CD8-positive, alpha-beta memory T cell (primary cell): Measurements from ENCODE around the gene LPCAT2. TPM values are rescaled to one million over a fixed set of nuclear protein-coding genes. Genes with fewer than 3 reads are reported as not detected.
A peak's percentile ranks its signal among the peaks of the same experiment; 100 is the strongest.
"Not testable (repeated sequence)": the region's sequence is repeated elsewhere in the genome, so short reads cannot be mapped to it uniquely, and the experiment has no call there.

Experiments
- CTCF ChIA-PET: fragments of 350-600 bp; sonication (Branson Sonifier 250); formaldehyde crosslinking; loops from one replicate; lab custom pipeline; 2021; ENCODE audit warnings: antibody characterized with exemption; lab: Charles Lee
- POLR2A ChIA-PET: fragments of 350-600 bp; sonication (Branson Sonifier 250); formaldehyde crosslinking; loops from one replicate; lab custom pipeline; 2021; ENCODE audit warnings: antibody characterized with exemption; lab: Charles Lee
- DNase-seq, 5 donors: peaks; one replicate each; pipeline versions ENCODE4 v3.0.0 to v3.0.0-alpha.2; 2020 to 2022; ENCODE audit warnings: mixed read lengths in 1 of 5
- H3K27ac ChIP-seq: one replicate; pipeline ENCODE4 v1.7.0; 2013; ENCODE audit warnings: low read depth, mild to moderate bottlenecking, low read length, moderate library complexity
- H3K27me3 ChIP-seq: 2 replicates; pipeline ENCODE4 v1.7.0; 2013; ENCODE audit warnings: low read length, mild to moderate bottlenecking; ENCODE audit not compliant: insufficient read depth, poor library complexity, severe bottlenecking
- H3K36me3 ChIP-seq: 2 replicates; pipeline ENCODE4 v1.7.0; 2013; ENCODE audit warnings: mild to moderate bottlenecking, low read length, moderate library complexity; ENCODE audit not compliant: insufficient read depth
- H3K4me1 ChIP-seq: 2 replicates; pipeline ENCODE4 v1.7.0; 2013; ENCODE audit warnings: mild to moderate bottlenecking, low read length, moderate library complexity; ENCODE audit not compliant: insufficient read depth
- H3K4me3 ChIP-seq: 2 replicates; pipeline ENCODE4 v1.7.0; 2013; ENCODE audit warnings: mild to moderate bottlenecking, low read length
- H3K9me3 ChIP-seq: 2 replicates; pipeline ENCODE4 v1.7.0; 2013; ENCODE audit warnings: mild to moderate bottlenecking, low read length
- H3K27ac Mint-ChIP-seq, 8 donors: one replicate each; pipeline ENCODE4 v1.8.0; 2020 to 2021; ENCODE audit warnings: mixed read lengths in 8 of 8, mild to moderate bottlenecking in 6 of 8, inconsistent platforms in 3 of 8, moderate library complexity in 3 of 8
- H3K27me3 Mint-ChIP-seq, 2 donors: one replicate each; pipeline ENCODE4 v1.8.0; 2020 to 2021; ENCODE audit warnings: mixed read lengths in 2 of 2, mild to moderate bottlenecking in 1 of 2, moderate library complexity in 1 of 2
- H3K36me3 Mint-ChIP-seq, 3 donors: one replicate each; pipeline ENCODE4 v1.8.0; 2020 to 2021; ENCODE audit warnings: mixed read lengths in 3 of 3, inconsistent platforms in 1 of 3, mild to moderate bottlenecking in 1 of 3
- H3K4me1 Mint-ChIP-seq, 3 donors: one replicate each; pipeline ENCODE4 v1.8.0; 2020 to 2021; ENCODE audit warnings: mixed read lengths in 3 of 3, inconsistent platforms in 1 of 3, mild to moderate bottlenecking in 1 of 3
- H3K4me3 Mint-ChIP-seq, 7 donors: one replicate each; pipeline ENCODE4 v1.8.0; 2020 to 2021; ENCODE audit warnings: mixed read lengths in 7 of 7, mild to moderate bottlenecking in 6 of 7, moderate library complexity in 4 of 7, inconsistent platforms in 2 of 7
- H3K9me3 Mint-ChIP-seq, 5 donors: one replicate each; pipeline ENCODE4 v1.8.0; 2020 to 2022; ENCODE audit warnings: mixed read lengths in 5 of 5, mild to moderate bottlenecking in 3 of 5, moderate library complexity in 2 of 5, inconsistent platforms in 1 of 5
- polyA plus RNA-seq: library from polyadenylated mRNA; unstranded; fragments of 300-500 nt; fragmentation: Illumina TruSeq; gene quantifications from one replicate; pipeline ENCODE4 v1.2.3, GENCODE V29; 2021
- total RNA-seq, 2 experiments: library from RNA; stranded (reverse); gene quantifications; one replicate each; pipeline ENCODE4 v1.2.3, GENCODE V29; 2021

LPCAT2 gene
- total and polyA plus RNA-seq, 3 experiments from 2014 or later, result 0.29 to 1.2 (median 0.33) TPM

- H3K9me3 Mint-ChIP-seq, result peaks cover 0 to 10% (median 0%) of the 10 kb centered on the region in 5 donors
- no peak overlapping the region for H3K27ac ChIP-seq
- peaks cover 8 to 20% of the 10 kb centered on the region in 2 donors for H3K27me3 Mint-ChIP-seq
- no peaks in the 10 kb centered on the region for H3K36me3 ChIP-seq
- no peak overlapping the region for H3K4me3 Mint-ChIP-seq
- POLR2A ChIA-PET, result no interaction called here
- CTCF ChIA-PET, result no interaction called here
- no peaks in the 10 kb centered on the region for H3K4me1 ChIP-seq
- H3K27me3 ChIP-seq, result peaks cover 4% of the 10 kb centered on the region
- H3K9me3 ChIP-seq, result no peaks in the 10 kb centered on the region
- no peak for DNase-seq
- H3K4me1 Mint-ChIP-seq, result no peaks in the 10 kb centered on the region
- no peak overlapping the region for H3K27ac Mint-ChIP-seq
- no peak overlapping the region for H3K4me3 ChIP-seq
- no peaks in the 10 kb centered on the region for H3K36me3 Mint-ChIP-seq
Measured at GRCh38 chr16:55615071-55615470, 106.2 kb downstream of the LPCAT2 start.

DNA sequence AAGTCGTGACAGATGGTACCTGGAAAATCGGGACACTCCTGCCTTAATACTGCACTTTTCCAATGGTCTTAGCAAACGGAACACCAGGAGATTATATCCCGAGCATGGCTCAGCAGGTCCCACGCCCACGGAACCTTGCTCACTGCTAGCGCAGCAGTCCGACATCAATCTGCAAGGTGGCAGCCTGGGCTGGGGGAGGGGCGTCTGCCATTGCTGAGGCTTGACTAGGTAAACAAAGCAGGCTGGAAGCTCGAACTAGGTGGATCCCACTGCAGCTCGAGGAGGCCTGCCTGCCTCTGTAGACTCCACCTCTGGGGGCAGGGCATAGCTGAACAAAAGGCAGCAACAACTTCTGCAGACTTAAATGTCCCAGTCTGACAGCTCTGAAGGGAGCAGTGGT is 106.8 kb downstream of the LPCAT2 start:
- H3K4me3 ChIP-seq, H3K27me3 ChIP-seq, H3K9me3 ChIP-seq, H3K4me3 Mint-ChIP-seq, H3K4me1 Mint-ChIP-seq, H3K36me3 ChIP-seq, POLR2A ChIA-PET, H3K9me3 Mint-ChIP-seq, DNase-seq, CTCF ChIA-PET, H3K27ac ChIP-seq, H3K36me3 Mint-ChIP-seq, H3K27ac Mint-ChIP-seq, H3K4me1 ChIP-seq: not testable (repeated sequence)
- peaks cover 6 to 20% of the 10 kb centered on the region in 2 donors for H3K27me3 Mint-ChIP-seq

GRCh38 chr16:55621771-55622170 is 112.9 kb downstream of the LPCAT2 start:
- Histone ChIP-seq H3K4me3 (no peak overlapping the region), H3K36me3 (no peaks in the 10 kb centered on the region), H3K27me3 (no peaks in the 10 kb centered on the region), H3K27ac (no peak overlapping the region), H3K4me1 (no peaks in the 10 kb centered on the region), H3K9me3 (no peaks in the 10 kb centered on the region)
- ChIA-PET CTCF (no interaction called here), POLR2A (no interaction called here)
- Mint-ChIP-seq H3K27me3 (peaks cover 4 to 6% of the 10 kb centered on the region in 2 donors), H3K36me3 (no peaks in the 10 kb centered on the region), H3K27ac (no peak overlapping the region), H3K9me3 (peaks cover 0 to 2% (median 0%) of the 10 kb centered on the region in 5 donors), H3K4me1 (no peaks in the 10 kb centered on the region), H3K4me3 (no peak overlapping the region)
- DNase-seq, result no peak

DNA sequence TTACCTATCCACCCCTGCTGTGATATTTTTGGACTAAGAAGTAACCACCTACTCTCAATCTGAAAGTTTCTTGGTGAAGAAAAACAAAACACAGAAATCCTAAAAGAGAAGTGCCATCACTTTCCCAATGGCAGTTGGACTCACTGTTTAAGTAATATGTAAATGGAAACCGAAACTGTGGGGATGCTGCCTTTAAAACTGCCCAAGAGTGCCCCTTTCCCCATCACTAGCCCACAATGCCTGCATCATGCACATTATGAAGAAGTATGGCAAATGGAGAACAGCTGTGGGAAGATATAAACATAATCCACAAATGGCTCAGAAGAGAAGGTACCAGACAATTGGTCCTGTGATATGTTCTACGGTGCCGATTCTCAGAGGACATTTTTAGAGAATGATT is 113.4 kb downstream of the LPCAT2 start:
- no peaks in the 10 kb centered on the region for H3K27me3 ChIP-seq
- Mint-ChIP-seq H3K4me3 (no peak overlapping the region), H3K36me3 (no peaks in the 10 kb centered on the region), H3K27me3 (peaks cover 3 to 4% of the 10 kb centered on the region in 2 donors), H3K9me3 (peaks cover 0 to 3% (median 0%) of the 10 kb centered on the region in 5 donors), H3K27ac (no peak overlapping the region), H3K4me1 (no peaks in the 10 kb centered on the region)
- no peaks in the 10 kb centered on the region for H3K4me1 ChIP-seq
- ChIA-PET POLR2A (no interaction called here), CTCF (no interaction called here)
- H3K27ac ChIP-seq, result no peak overlapping the region
- H3K36me3 ChIP-seq, result no peaks in the 10 kb centered on the region
- H3K4me3 ChIP-seq, result no peak overlapping the region
- no peaks in the 10 kb centered on the region for H3K9me3 ChIP-seq
- DNase-seq, result no peak

DNA sequence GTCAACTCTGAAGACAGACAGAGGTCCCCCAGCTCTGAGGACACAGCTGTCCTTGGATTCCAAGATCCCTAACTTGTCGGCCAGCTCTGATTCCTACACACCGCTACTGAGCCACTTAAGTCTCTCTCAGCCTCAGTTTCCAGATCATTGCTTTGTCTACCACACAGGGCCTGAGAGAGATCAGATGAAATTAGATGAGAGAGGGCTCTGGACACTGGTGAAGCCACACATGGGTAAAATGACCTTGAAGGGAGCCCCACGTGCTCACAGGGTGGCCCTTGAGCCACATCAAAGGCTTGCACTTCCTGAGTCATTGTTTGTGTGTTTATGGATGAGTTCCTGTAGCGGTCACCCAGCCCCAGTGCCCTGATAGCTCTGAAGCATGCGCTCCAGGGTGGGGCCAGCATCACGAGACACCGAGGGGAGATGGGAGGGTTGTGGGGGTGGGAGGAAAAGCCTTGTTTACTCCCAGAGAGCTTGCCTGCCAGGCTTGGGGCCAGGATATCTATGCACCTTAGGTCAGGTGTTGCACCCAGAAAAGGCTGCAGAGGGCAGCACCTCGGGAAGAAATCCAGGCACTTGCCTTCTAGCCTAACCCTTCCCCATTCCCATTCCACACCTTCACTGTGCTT is 114.2 kb downstream of the LPCAT2 start:
- Mint-ChIP-seq H3K9me3 (peaks cover 0 to 3% (median 0%) of the 10 kb centered on the region in 5 donors), H3K27me3 (peaks cover 3 to 4% of the 10 kb centered on the region in 2 donors), H3K4me1 (no peaks in the 10 kb centered on the region), H3K36me3 (no peaks in the 10 kb centered on the region), H3K27ac (no peak overlapping the region), H3K4me3 (no peak overlapping the region)
- no peaks in the 10 kb centered on the region for H3K4me1 ChIP-seq
- ChIA-PET POLR2A (no interaction called here), CTCF (no interaction called here)
- no peak for DNase-seq
- no peak overlapping the region for H3K4me3 ChIP-seq
- no peaks in the 10 kb centered on the region for H3K27me3 ChIP-seq
- H3K9me3 ChIP-seq, result no peaks in the 10 kb centered on the region
- no peaks in the 10 kb centered on the region for H3K36me3 ChIP-seq
- H3K27ac ChIP-seq, result no peak overlapping the region

DNA sequence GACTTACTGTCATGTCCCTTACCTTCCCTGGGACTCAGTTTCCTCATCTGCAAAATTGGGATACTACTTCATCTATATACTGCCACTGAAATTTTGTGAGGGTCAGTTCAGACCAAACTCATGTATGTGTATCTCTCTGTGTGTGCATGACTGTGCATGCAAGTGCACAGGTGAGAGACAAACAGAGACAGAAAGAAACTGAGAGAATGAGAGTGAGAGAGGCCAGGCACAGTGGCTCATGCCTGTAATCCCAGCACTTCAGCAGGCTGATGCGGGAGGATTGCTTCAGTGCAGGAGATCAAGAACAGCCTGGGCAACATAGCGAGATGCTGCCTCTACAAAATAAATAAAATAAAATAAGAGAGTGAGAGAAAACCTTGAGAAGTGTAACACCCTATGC is 114.8 kb downstream of the LPCAT2 start:
- CTCF ChIA-PET, result no interaction called here
- DNase-seq, result no peak
- Histone ChIP-seq H3K4me1 (no peaks in the 10 kb centered on the region), H3K27me3 (no peaks in the 10 kb centered on the region), H3K9me3 (no peaks in the 10 kb centered on the region), H3K36me3 (no peaks in the 10 kb centered on the region), H3K27ac (no peak overlapping the region), H3K4me3 (no peak overlapping the region)
- Mint-ChIP-seq H3K36me3 (no peaks in the 10 kb centered on the region), H3K27me3 (peaks cover 3 to 4% of the 10 kb centered on the region in 2 donors), H3K4me3 (no peak overlapping the region), H3K9me3 (peaks cover 0 to 3% (median 0%) of the 10 kb centered on the region in 5 donors), H3K27ac (peak overlapping the region in 1 of 8 donors; percentile 3), H3K4me1 (no peaks in the 10 kb centered on the region)
- POLR2A ChIA-PET, result no interaction called here

DNA sequence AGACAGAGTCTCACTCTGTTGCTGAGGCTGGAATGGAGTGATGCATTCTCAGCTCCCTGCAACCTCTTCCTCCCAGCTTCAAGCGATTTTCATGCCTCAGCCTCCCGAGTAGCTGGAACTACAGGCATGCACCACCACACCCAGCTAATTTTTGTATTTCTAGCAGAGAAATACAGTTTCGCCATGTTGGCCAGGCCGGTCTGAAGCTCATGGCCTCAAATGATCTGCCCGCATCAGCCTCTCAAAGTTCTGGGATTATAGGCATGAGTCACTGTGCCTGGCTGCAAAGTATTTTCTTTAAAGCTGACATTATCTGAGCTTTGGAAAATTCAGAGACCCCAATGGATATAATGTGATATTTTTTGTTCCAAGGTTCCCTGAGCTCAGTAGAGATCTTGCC is 115.8 kb downstream of the LPCAT2 start:
- ChIA-PET CTCF (no interaction called here), POLR2A (no interaction called here)
- H3K4me1 ChIP-seq, result no peaks in the 10 kb centered on the region
- peaks cover 0 to 5% (median 0%) of the 10 kb centered on the region in 5 donors for H3K9me3 Mint-ChIP-seq
- H3K36me3 ChIP-seq, result no peaks in the 10 kb centered on the region
- H3K4me3 ChIP-seq, result no peak overlapping the region
- peaks cover 3 to 13% of the 10 kb centered on the region in 2 donors for H3K27me3 Mint-ChIP-seq
- H3K4me3 Mint-ChIP-seq, result no peak overlapping the region
- no peaks in the 10 kb centered on the region for H3K9me3 ChIP-seq
- H3K27me3 ChIP-seq, result no peaks in the 10 kb centered on the region
- no peaks in the 10 kb centered on the region for H3K4me1 Mint-ChIP-seq
- no peak overlapping the region for H3K27ac Mint-ChIP-seq
- H3K36me3 Mint-ChIP-seq, result no peaks in the 10 kb centered on the region
- no peak overlapping the region for H3K27ac ChIP-seq
- no peak for DNase-seq

DNA sequence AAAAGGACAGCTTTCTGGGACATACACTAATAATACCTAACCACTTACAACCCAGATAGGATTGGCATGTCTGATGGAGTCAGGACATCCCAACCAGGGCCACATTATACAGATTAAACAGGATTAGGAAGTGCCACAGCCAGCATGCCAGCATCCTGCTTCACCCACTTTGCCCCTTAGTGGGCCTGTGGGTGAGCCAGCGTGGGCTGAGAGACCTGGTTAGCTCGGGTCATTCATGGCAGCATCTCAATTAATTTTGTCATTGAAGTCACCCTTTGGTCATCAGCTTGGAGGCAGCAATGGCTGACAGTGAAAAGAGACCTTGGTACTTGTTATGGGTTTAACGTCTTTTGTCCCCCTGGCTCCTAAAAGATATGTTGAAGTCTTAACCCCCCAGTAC is 117.0 kb downstream of the LPCAT2 start:
- Mint-ChIP-seq H3K27me3 (peaks cover 3 to 13% of the 10 kb centered on the region in 2 donors), H3K9me3 (peaks cover 0 to 3% (median 0%) of the 10 kb centered on the region in 5 donors), H3K27ac (peak overlapping the region in 1 of 8 donors; percentile 30), H3K36me3 (no peaks in the 10 kb centered on the region), H3K4me3 (no peak overlapping the region), H3K4me1 (no peaks in the 10 kb centered on the region)
- ChIA-PET CTCF (no interaction called here), POLR2A (no interaction called here)
- H3K36me3 ChIP-seq, result no peaks in the 10 kb centered on the region
- no peak overlapping the region for H3K27ac ChIP-seq
- H3K27me3 ChIP-seq, result peaks cover 4% of the 10 kb centered on the region
- no peak overlapping the region for H3K4me3 ChIP-seq
- no peak for DNase-seq
- H3K9me3 ChIP-seq, result no peaks in the 10 kb centered on the region
- H3K4me1 ChIP-seq, result no peaks in the 10 kb centered on the region
